GM06990 (cell line): ENCODE measurements around the gene AKR1B1.

Experiments
- DNase-seq: peaks from one replicate; pipeline ENCODE4 v3.0.0-alpha.2; 2011; ENCODE audit not compliant: insufficient read length; ENCODE audit errors: extremely low read depth
- H3K27me3 ChIP-seq: replicated peaks from 2 replicates; pipeline ENCODE4 v1.6.0; 2011; ENCODE audit warnings: low read length; ENCODE audit not compliant: control insufficient read depth, insufficient read depth
- H3K36me3 ChIP-seq: 2 replicates; pipeline ENCODE4 v1.5.1; 2011; ENCODE audit warnings: low read length; ENCODE audit not compliant: control insufficient read depth, insufficient read depth
- H3K4me3 ChIP-seq: replicated peaks from 2 replicates; pipeline ENCODE4 v1.5.1; 2011; ENCODE audit warnings: low read depth, mild to moderate bottlenecking, control low read depth, low read length
- TF ChIP-seq, protein P1 (sequence below): IDR thresholded peaks from 2 replicates; pipeline ENCODE4 v1.5.1; 2011; ENCODE audit warnings: low read length, control low read depth, mild to moderate bottlenecking, inconsistent platforms; ENCODE audit not compliant: insufficient read depth, poor library complexity, severe bottlenecking

AKR1B1 gene

DNA sequence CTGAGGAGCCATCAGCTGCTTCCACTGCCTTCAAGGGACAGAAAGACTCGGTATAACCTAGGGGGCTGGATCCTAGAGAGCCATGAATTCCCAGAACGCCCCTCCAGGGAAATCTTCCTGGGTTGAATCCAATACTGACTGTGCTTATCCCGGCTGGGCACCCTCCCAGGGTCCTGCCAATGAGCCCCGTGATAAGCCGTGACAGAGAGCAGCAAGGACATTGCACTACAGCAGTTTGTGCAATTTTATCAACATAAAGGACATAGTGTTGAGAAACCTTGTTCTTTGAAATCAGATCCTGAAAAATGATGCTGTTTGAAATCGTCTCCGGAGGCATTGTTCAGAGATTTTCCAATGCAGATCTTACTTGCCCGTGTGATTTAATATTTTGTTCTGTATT, 18.8 kb downstream of the AKR1B1 start:
- DNase-seq: no peak
- Histone ChIP-seq H3K4me3 (no peak overlapping the region), H3K27me3 (no peaks in the 10 kb centered on the region), H3K36me3 (peaks cover 16% of the 10 kb centered on the region)
- TF ChIP-seq, protein P1, sequence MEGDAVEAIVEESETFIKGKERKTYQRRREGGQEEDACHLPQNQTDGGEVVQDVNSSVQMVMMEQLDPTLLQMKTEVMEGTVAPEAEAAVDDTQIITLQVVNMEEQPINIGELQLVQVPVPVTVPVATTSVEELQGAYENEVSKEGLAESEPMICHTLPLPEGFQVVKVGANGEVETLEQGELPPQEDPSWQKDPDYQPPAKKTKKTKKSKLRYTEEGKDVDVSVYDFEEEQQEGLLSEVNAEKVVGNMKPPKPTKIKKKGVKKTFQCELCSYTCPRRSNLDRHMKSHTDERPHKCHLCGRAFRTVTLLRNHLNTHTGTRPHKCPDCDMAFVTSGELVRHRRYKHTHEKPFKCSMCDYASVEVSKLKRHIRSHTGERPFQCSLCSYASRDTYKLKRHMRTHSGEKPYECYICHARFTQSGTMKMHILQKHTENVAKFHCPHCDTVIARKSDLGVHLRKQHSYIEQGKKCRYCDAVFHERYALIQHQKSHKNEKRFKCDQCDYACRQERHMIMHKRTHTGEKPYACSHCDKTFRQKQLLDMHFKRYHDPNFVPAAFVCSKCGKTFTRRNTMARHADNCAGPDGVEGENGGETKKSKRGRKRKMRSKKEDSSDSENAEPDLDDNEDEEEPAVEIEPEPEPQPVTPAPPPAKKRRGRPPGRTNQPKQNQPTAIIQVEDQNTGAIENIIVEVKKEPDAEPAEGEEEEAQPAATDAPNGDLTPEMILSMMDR: no peak

DNA sequence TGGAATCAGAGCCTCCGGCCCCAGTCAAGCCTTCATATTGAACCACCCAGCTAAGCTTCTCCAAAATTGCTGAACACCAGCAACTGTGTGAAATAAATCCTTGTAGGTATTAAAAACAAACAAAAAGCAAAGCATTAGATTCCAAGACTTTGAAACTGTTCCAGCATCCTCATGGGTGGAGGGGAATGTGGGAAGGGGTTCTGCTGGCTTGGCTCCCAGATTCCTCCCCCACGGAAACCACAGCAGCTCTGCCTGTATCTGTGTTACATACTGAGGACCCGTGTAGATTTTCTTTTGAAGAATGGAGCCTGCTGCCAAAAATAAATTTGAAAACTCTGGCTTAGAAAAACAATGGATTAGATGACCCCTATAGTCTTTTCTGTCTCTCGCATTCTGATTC, 20.0 kb downstream of the AKR1B1 start:
- no peak for DNase-seq
- no peak overlapping the region for H3K4me3 ChIP-seq
- H3K27me3 ChIP-seq: no peaks in the 10 kb centered on the region
- TF ChIP-seq, protein P1: no peak
- peaks cover 7% of the 10 kb centered on the region for H3K36me3 ChIP-seq

DNA sequence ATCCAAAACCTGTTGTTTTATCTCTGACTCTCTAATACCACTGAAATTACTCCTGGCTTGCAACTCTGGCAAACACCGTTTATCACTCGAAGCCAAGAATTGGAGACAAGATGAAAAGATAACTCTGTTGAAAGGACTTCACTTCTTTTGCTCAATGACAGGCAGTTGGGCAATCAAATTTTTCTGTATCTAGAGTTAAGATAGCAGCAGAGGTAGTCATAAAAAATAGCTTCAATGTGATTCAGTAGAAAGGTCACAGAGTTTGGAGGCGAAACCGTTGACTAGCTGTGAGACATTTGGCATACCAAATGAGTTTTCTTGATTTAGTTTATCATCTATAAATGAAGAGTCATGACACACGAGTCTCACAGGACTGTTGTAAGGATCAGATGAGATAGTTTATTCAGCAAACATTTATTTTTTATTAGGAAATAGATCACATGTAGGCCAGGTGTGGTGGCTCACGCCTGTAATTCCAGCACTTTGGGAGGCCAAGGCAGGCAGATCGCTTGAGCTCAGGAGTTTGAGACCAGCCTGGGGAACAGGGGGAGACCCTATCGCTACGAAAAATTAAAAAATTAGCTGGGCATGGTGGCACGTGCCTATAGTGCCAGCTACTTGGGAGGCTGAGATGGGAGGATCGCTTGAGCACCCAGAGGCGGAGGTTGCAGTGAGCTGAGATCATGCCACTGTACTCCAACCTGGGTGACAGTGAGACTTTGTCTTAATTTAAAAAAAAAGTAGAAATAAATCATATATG, 23.6 kb downstream of the AKR1B1 start:
- TF ChIP-seq, protein P1: no peak
- no peak for DNase-seq
- H3K36me3 ChIP-seq: no peaks in the 10 kb centered on the region
- H3K27me3 ChIP-seq: no peaks in the 10 kb centered on the region
- H3K4me3 ChIP-seq: no peak overlapping the region

DNA sequence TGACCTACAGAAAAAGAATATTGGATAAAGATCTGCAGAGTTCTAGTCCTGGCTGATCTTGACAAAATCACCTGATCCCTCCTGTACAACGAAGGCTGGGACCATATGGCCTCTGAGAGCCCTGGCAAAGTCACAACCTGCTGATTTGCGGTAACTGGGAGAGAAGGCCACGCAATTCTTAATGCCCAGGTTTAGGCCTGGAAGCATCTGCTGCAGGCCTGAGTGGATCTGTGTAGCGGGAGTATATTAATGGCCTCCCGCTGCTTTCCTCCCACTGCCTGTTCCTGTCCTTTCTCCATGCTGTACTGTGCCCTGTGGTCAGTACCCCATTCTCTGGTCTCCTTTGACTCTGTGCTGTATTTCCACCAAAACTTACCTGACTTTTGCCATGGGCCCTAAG, 24.2 kb downstream of the AKR1B1 start:
- TF ChIP-seq, protein P1: no peak
- DNase-seq: no peak
- H3K4me3 ChIP-seq: no peak overlapping the region
- no peaks in the 10 kb centered on the region for H3K27me3 ChIP-seq
- H3K36me3 ChIP-seq: no peaks in the 10 kb centered on the region

DNA sequence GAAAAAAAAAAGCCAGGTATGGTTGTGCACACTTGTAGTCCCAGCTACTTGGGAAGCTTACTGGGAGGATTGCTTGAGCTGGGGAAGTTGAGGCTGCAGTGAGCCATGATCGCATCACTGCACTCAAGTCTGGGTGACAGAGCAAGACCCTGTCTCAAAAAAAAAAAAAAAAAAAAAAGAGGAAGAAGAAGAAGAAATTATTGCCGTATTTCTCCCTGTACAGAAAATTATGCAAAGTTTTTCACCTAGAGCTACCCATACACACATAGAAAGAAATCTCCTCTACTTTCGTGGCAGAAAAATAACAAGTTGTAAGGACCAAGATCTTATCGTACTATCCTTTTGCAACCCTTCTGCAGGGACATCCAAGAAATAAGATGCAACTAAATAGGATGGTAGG, 25.5 kb downstream of the AKR1B1 start:
- Histone ChIP-seq H3K27me3 (no peaks in the 10 kb centered on the region), H3K36me3 (no peaks in the 10 kb centered on the region), H3K4me3 (no peak overlapping the region)
- no peak for DNase-seq
- TF ChIP-seq, protein P1: no peak
